NCI-H510A (cell line): Measurements from ENCODE around the gene NTN5.
"Not testable (repeated sequence)": the region's sequence is repeated elsewhere in the genome, so short reads cannot be mapped to it uniquely, and the experiment has no call there.

Experiments
- DNase-seq: peaks from one replicate; lab custom pipeline; 2025; lab: John Stamatoyannopoulos, UW

The NTN5 gene

DNA sequence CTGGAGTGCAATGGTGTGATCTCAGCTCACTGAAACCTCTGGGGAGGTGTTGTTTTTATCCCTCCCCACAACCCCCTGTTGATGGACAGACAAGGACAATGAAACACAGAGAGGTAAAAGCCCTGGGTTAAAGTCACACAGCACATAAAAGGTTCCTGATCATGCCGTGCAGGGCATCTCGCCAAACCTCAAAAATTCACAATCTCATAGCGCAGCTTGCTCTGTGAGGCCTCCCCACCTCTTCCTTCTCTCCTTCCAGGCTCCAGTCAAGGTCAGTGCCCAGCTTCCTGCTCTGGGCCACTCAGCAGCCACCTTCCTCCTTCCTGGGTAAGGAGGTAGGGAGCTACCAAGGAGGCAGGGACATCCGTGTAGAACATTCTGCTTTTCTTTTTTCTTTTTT lies 25.2 kb upstream of the NTN5 start:
- DNase-seq = no peak

DNA sequence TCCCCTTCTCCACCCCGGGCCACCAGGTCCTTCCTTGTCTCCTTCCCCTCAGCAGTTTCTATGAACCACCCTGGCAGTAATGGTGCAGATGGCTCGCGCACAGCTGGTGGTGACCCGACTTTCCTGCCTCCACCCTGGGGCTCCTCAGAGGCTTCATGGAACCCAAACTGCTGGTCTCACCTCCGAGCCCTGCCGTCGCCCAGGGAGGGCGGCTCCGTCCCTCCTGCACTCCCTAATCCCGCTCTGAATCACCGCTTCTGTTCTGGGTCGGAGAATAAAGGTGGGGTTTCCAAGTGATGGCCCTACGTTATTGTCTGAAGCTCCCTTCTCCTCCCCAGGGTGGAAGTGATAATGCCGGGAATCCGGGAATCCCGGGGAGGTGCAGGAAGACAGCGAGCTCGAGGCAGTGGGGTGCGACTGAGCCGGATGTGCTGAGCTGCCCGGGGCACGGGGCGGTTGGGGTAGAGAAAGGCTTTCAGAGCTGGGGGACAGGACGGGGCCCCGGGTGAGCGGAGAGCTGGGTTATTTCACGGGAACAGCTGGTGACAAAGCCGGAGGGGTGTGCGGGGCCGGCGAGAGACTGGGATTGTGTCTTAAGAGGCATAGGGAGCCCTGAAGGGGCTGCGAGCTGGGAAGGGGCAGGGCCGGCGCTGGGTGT lies 23.7 kb upstream of the NTN5 start:
- DNase-seq = no peak

GRCh38 chr19:48695743-48696352 lies 23.0 kb upstream of the NTN5 start, which contains the start of gene FUT2:
Gene FUT2, plus strand, starts transcription at chr19:48695971. Its CDS starts 6,986 bp downstream, at chr19:48702957.
- DNase-seq = peak; percentile 80

DNA sequence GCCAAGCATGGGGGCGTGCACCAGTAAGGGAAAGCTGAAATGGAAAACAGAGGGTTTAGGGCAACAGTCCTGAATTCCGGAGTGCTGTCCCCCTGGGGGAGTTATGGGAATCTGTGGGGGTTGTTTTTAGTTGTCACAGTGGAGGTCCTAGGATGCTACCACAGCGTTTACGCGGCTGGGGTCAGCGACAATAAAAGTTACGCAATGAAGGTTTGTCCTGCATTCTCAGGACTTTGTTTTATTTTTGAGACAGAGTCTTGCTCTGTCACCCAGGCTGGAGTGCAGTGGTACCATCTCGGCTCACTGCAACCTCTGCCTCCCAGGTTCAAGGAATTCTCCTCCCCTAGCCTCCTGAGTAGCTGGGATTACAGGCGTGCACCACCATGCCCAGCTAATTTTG lies 20.8 kb upstream of the NTN5 start:
- DNase-seq = not testable (repeated sequence)

GRCh38 chr19:48689449-48689848 lies 16.6 kb upstream of the NTN5 start:
- DNase-seq = no peak

DNA sequence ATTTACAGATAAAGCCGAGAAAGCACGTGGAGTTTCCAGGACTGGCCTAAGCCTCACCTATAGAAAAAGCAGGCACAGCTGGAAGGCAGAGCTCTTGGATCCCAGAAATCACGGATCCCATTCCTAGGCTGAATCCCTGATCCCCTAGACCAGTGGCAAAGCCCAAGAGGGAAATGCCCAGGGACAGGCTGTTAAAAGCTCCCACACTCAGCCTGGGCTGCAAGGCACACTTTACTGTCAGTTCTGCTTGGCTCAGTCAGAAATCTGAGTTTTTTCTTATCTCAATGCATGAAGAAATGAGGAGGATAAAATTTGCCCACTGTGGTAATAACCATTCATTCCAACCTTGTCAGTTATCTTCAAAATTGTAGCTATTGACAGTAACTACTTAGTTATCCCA lies 15.0 kb upstream of the NTN5 start:
- no peak for DNase-seq

- not testable (repeated sequence) for DNase-seq
Measured at GRCh38 chr19:48686637-48687036, 13.8 kb upstream of the NTN5 start.

- DNase-seq = no peak
Measured at GRCh38 chr19:48686088-48686487, 13.3 kb upstream of the NTN5 start.

DNA sequence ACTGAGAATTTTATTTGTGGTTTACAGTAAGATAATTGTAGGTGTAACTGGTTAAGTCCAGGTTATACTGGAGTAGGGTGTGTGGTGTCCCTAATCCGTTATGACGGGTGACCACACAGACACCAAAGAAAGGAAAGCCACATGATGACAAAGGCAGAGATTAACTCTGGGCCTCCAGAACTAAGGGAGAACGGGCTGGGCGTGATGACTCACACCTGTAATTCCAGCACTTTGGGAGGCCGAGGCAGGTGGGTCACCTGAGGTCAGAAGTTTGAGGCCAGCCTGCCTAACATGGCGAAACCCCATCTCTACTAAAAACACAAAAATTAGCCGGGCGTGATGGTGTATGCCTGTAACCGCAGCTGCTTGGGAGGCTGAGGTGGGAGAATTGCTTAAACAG lies 12.8 kb upstream of the NTN5 start:
- DNase-seq = no peak

DNA sequence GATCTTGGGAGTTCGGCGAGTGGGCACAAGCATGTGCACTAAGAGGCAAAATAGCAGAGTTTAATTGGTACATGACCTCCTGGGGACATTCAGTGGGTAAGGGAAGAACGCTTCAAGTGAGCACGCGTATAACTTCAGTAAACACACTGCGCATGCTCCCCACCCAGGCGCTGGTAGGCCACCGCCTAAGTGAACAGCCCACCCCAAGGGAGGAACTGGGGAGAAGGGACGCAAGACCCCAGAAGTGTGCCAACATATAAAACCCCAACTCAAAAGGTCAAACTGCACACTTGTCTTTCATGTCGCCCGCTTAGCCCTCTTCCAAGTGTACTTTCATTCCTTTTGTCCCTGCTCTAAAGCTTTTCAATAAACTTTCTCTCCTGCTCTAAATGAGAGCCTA lies 10.5 kb upstream of the NTN5 start:
- DNase-seq = no peak

- DNase-seq = no peak
Measured at GRCh38 chr19:48681127-48681470, 8.3 kb upstream of the NTN5 start.

GRCh38 chr19:48680436-48681126 lies 7.8 kb upstream of the NTN5 start:
- no peak for DNase-seq

DNA sequence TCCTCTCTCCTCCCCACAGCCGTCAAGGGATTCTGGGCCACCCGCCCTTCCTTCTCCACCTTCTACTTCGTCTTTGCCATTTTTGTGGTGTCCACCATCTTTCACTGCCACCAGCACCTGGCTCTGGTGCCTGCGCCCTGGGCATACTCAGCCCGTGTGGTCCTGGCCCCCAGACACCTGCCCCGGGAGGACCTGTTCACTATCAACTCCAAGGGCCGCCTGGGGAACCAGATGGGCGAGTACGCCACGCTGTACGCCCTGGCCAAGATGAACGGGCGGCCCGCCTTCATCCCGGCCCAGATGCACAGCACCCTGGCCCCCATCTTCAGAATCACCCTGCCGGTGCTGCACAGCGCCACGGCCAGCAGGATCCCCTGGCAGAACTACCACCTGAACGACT lies 7.2 kb upstream of the NTN5 start:
- not testable (repeated sequence) for DNase-seq

DNA sequence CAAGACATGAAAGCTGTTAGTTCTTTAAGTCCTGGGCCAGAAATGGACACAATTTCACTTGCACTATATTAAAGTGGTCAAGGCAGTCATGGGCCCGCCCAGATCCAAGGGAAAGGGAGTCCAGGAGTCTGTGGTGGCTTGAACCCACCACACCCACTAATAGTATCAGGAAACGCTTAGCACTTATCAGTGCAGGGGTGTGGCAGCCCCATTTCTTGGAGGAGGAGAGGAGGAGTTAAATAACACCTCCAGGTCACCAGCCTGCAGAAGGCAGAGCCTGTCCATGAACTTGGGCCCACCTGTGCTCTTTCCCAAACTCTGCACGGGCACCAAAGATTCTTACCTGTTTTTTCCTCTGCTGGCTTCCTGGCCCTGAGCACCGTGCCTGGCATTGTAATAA lies 5.4 kb upstream of the NTN5 start:
- DNase-seq = no peak

- no peak for DNase-seq
Measured at GRCh38 chr19:48676887-48677286, 4.1 kb upstream of the NTN5 start.

GRCh38 chr19:48676487-48676886 lies 3.7 kb upstream of the NTN5 start:
- DNase-seq = no peak

DNA sequence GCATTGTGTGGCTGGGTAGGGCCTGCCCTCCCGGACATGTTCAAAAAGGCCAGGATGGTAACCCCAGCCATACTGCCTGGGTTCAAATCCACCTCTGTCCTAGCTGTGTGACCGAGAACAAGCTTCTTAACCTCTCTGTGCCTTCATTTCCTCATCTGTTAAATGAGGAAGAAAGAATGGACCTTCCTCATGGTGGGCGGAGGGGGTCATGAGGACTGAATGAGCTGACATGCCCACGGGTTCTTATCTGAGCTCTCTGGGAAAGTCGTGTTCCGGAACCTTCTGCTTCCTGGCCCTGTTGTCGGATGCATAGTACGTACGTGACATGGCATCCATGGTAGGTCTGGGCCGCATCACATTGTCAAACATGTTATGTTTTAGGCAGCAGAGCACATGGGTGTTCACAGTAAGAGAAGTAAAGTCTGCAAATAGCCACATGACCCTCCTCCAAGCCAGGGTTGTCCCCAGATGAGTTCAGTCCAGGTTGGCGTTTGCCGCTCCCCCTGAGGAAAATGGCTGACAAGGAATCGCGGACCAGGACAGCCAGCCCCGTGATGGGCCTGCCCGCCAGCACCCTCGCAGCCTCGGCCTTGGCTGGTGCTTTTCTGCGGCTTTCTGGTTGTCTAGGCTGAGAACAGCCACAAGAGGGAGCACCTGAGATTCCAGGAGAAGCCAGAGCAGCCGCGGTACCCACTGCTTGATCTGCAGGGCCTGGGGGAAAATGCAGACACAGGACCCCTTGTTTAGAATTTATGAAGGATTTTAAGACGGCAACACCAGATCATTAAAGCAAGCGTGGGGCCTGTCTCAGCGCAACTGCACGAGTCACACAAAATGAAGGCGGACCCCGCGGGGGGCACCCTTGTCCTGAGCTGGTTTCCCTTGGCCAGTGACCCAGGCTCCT lies 2.4 kb upstream of the NTN5 start:
- DNase-seq = peak; percentile 73

- DNase-seq = no peak
Measured at GRCh38 chr19:48674216-48674809, 1.5 kb upstream of the NTN5 start.

DNA sequence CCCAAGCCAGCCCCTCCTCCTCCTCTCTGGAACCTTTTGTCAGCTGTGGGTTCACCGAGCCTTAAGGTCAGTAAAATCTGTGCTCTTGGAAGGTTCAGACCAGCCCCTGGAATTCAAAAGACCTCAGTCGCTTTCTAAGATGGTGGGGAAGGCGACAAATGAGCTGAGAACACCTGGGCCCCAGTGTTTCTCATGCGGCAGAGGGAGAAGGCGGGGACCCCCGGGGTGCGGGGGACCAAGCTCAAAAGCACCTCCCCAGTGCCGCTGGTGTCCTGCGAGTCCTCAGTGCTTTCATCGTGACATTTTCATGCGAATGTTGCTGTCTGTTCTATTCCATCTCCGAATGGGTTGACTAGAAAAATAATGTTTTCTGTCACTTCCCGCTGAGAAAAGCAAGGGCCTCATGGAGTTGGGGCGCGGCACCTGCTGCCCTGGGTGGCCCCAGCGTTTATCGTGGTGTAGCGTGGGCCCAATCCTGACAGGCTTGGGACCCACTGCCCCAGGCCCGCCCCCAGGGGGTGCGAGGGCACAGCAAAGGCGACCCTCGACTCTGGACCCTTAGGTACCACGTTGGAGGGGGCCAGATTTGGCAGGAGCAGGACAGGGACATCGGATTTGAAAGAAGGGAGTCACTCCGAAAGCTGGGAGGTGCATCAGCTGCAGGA lies 751 bp upstream of the NTN5 start:
- DNase-seq = no peak

DNA sequence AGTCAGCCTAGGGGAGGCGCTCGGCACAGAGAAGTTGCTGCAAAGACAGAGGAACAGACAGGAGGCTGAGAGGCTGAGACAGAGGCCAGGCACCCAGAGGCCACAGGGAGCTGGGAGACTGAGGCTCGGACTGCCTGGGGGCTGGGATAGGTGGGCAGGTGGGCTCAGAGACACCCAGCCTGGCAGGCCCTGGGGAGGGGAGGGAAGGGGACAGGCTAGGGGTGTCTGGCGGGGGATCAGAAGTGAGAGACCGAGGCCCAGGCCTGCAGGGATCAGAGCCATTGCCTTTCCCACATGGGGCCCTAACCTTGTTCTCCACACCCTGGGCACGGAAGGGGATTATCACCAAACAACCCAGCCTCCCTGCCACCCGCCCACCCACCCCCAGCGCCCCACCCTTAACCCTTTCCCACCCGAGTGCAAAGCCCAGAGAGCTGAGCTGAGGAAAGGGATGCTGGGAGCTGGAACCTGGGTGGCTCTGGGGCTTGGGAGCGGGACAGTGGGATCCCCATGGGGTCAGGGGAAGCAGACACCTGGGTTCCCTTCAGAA lies 1.3 kb downstream of the NTN5 start:
- DNase-seq = no peak
